GM12865 (cell line): ENCODE measurements around the gene PIK3C2G.

Experiments
- DNase-seq: peaks from one replicate; pipeline ENCODE4 v3.0.0; 2010; ENCODE audit warnings: low read depth
- H3K4me3 ChIP-seq: 2 replicates; pipeline ENCODE4 v1.5.1; 2011; ENCODE audit warnings: mild to moderate bottlenecking, low read depth, low read length, control low read depth
- TF ChIP-seq, protein P1 (sequence below): IDR thresholded peaks from 2 replicates; pipeline ENCODE4 v1.5.1; 2011; ENCODE audit warnings: low read length, control low read depth, low read depth, inconsistent platforms; ENCODE audit not compliant: insufficient read depth; ENCODE audit errors: missing control alignments

The PIK3C2G gene

DNA sequence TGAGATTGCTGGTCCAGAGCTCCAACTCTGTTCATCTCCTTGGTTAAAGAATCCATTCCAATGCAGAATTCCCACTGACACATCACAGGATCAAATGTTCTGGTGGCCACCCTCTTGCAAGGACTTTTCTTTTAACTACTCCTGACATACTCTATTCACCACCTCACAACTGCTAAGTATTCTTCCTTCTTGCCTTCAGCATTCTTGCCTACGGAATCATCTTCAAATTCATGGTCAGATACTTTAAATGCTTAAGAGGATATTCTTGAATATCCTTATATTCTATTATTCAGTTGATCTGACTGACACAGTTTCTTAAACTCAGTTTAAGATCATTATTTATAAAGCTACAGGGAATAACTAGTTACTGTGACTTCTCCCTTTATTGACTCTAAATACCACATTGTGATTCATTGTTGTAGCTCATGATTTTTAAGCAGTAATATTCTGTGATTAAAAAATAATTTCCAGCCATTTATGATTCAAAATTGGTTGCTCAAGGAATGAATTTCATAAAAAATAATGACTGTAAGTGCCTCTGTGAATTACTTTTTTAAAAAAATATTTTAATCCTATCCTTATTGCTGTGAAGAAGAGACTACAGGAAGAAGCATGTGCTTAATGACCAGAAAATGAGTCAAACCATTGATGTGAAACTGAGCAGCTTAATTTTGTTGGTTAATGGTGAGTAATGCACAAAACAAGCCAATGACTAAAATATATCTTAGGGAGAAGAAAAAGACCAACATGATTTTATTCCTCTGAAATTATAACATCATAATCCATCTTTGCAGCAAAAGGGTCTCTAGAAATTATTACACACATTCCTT is 207.1 kb downstream of the PIK3C2G start:
- H3K4me3 ChIP-seq: no peak overlapping the region
- TF ChIP-seq, protein P1, sequence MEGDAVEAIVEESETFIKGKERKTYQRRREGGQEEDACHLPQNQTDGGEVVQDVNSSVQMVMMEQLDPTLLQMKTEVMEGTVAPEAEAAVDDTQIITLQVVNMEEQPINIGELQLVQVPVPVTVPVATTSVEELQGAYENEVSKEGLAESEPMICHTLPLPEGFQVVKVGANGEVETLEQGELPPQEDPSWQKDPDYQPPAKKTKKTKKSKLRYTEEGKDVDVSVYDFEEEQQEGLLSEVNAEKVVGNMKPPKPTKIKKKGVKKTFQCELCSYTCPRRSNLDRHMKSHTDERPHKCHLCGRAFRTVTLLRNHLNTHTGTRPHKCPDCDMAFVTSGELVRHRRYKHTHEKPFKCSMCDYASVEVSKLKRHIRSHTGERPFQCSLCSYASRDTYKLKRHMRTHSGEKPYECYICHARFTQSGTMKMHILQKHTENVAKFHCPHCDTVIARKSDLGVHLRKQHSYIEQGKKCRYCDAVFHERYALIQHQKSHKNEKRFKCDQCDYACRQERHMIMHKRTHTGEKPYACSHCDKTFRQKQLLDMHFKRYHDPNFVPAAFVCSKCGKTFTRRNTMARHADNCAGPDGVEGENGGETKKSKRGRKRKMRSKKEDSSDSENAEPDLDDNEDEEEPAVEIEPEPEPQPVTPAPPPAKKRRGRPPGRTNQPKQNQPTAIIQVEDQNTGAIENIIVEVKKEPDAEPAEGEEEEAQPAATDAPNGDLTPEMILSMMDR: no peak
- DNase-seq: no peak

GRCh38 chr12:18470251-18470650 is 208.9 kb downstream of the PIK3C2G start:
- TF ChIP-seq, protein P1: no peak
- no peak overlapping the region for H3K4me3 ChIP-seq
- DNase-seq: no peak

DNA sequence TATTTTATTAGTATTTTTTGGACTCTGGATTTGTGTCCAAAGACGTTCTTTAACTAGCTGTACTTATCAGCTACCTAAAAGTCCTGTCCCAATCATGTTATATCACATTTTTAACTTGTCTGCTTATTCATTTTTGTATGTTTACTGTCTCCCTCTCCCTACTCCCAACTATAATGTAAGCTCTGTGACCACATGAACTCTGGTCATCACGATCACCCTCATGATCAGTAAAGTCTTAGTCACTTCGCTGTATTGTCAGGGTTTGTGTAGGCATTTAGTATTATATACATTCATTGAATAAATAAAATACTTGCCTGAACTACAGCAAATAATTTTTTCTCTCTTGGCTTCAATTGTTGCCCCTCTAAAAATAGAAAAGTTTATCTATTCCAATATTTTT is 211.0 kb downstream of the PIK3C2G start:
- TF ChIP-seq, protein P1: no peak
- no peak for DNase-seq
- H3K4me3 ChIP-seq: no peak overlapping the region

DNA sequence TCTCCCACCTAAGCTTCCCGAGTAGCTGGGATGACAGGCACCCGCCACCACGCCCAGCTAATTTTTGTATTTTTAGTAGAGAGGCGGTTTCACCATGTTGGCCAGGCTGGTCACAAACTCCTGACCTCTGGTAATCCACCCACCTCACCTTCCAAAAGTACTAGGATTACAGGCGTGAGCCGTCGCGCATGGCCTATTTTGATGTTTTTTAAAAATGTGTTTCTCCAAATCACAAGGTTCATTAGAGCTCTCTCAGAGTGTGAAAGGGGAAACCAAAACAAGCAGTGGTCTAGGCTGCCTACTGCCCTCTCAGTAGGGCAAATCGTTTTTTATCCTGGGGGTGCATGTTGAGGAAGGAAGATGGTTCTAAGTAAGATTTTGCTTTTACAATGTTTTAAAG is 211.5 kb downstream of the PIK3C2G start:
- no peak for DNase-seq
- no peak overlapping the region for H3K4me3 ChIP-seq
- TF ChIP-seq, protein P1: no peak

DNA sequence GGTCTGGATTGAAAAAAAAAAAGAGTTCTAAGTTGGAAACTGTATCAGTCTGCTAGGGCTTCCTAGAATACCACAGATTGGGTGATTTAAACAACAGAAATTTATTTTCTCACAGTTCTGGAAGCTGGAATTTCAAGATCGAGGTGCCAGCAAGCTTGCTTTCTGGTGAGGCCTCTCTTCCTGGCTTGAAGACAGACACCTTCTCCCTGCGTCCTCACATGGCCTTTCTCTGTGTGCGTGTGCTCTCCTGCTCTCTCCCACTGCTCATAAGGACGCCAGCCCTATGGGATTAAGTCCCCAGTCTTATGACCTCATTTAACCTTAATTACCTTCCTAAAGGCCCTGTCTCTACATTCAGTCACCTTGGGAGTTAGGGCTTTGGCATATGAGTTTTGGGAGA is 215.5 kb downstream of the PIK3C2G start:
- TF ChIP-seq, protein P1: no peak
- DNase-seq: no peak
- H3K4me3 ChIP-seq: no peak overlapping the region

GRCh38 chr12:18479256-18479655 is 217.9 kb downstream of the PIK3C2G start:
- no peak for DNase-seq
- H3K4me3 ChIP-seq: no peak overlapping the region
- TF ChIP-seq, protein P1: no peak
